GM12878 (cell line): Measurements from ENCODE around the gene NUBP1. TPM values are rescaled to one million over a fixed set of nuclear protein-coding genes. Genes with fewer than 3 reads are reported as not detected.

Source experiments
- BHLHE40 ChIP-seq, 2 experiments: fragments of 450-650 bp in 1 of 2; IDR thresholded peaks; 2 replicates each; pipeline ENCODE4 v1.6.1; 2011 to 2017; ENCODE audit warnings: low read depth in 2 of 2, borderline replicate concordance in 1 of 2, improper control_type of control experiment in 1 of 2, low read length in 1 of 2, mild to moderate bottlenecking in 1 of 2
- CHD4 ChIP-seq: fragments of 200-600 bp; sonication (generic); IDR thresholded peaks from 2 replicates; pipeline ENCODE4 v1.6.1; 2016; ENCODE audit warnings: mild to moderate bottlenecking
- CTCF ChIP-seq, 3 experiments: IDR thresholded peaks in 2 of 3; conservative IDR thresholded peaks in 1 of 3; 2 replicates each; pipeline ENCODE4 v1.5.1; 2011; ENCODE audit warnings: low read depth in 3 of 3, low read length in 3 of 3, mild to moderate bottlenecking in 3 of 3, control low read depth in 2 of 3, moderate library complexity in 2 of 3, inconsistent platforms in 1 of 3, mixed read lengths in 1 of 3; ENCODE audit not compliant: control insufficient read depth in 2 of 3, insufficient read depth in 1 of 3; ENCODE audit errors: extremely low read depth in 1 of 3
- EP300 ChIP-seq, 2 experiments: fragments of 150-350 bp in 1 of 2; IDR thresholded peaks; 2 replicates each; pipeline ENCODE4 v1.6.1; 2011 to 2012; ENCODE audit warnings: low read depth in 2 of 2, low read length in 2 of 2, borderline replicate concordance in 1 of 2, improper control_type of control experiment in 1 of 2, inconsistent platforms in 1 of 2; ENCODE audit not compliant: control insufficient read depth in 1 of 2
- ETV6 ChIP-seq, 2 experiments: fragments of 450-650 bp in 1 of 2; IDR thresholded peaks in 1 of 2; conservative IDR thresholded peaks in 1 of 2; 2 replicates each; pipeline ENCODE4 v1.6.1; 2014; ENCODE audit warnings: antibody characterized with exemption in 1 of 2, borderline replicate concordance in 1 of 2, low read depth in 1 of 2, mild to moderate bottlenecking in 1 of 2, moderate library complexity in 1 of 2
- IRF5 ChIP-seq: fragments of 450-650 bp; IDR thresholded peaks from 2 replicates; pipeline ENCODE4 v1.6.1; 2017; ENCODE audit warnings: borderline replicate concordance
- MTA2 ChIP-seq: fragments of 450-650 bp; IDR thresholded peaks from 2 replicates; pipeline ENCODE4 v1.6.1; 2016; ENCODE audit warnings: low read depth, mild to moderate bottlenecking, moderate library complexity
- NR2F1 ChIP-seq: fragments of 450-650 bp; conservative IDR thresholded peaks from 2 replicates; pipeline ENCODE4 v1.6.1; 2017; ENCODE audit warnings: mild to moderate bottlenecking
- RB1 ChIP-seq: fragments of 450-650 bp; formaldehyde crosslinking; IDR thresholded peaks from 2 replicates; pipeline ENCODE4 v1.6.1; 2017; ENCODE audit warnings: mild to moderate bottlenecking, borderline replicate concordance
- SP1 ChIP-seq: IDR thresholded peaks from one replicate; pipeline ENCODE4 v1.6.1; 2011; ENCODE audit warnings: low read depth, low read length
- WRNIP1 ChIP-seq: IDR thresholded peaks from 2 replicates; pipeline ENCODE4 v1.6.1; 2011; ENCODE audit warnings: low read depth, low read length, improper control_type of control experiment, borderline replicate concordance
- ZBED1 ChIP-seq: IDR thresholded peaks from 2 replicates; pipeline ENCODE4 v1.6.1; 2016; ENCODE audit warnings: borderline replicate concordance
- ZNF217 ChIP-seq: fragments of 450-650 bp; IDR thresholded peaks from 2 replicates; pipeline ENCODE4 v1.6.1; 2017; ENCODE audit warnings: antibody characterized with exemption, mild to moderate bottlenecking
- polyA plus RNA-seq, 11 experiments: library from polyadenylated mRNA; depleted of rRNA in 4 of 11; unstranded in 6 of 11; stranded (reverse) in 5 of 11; fragments of >200 nt; fragmentation: Nextera tagmentation in 4 of 11; fragmentation: Illumina TruSeq in 1 of 11; extraction: Ambion mirVana in 4 of 11; extraction: Trizol in 1 of 11; gene quantifications; 1 replicate in 1 of 11; 2 replicates in 10 of 11; pipeline versions ENCODE4 v1.2.1 to v1.2.3, GENCODE V29; 2011 to 2016; ENCODE audit warnings: inconsistent platforms in 2 of 11, missing spikeins in 2 of 11, low read depth in 1 of 11
- total RNA-seq, 4 experiments: library from RNA; depleted of rRNA in 3 of 4; stranded (reverse); fragments of >200 nt in 3 of 4; fragmentation: Illumina TruSeq in 1 of 4; extraction: Trizol in 1 of 4; gene quantifications; 2 replicates each; pipeline versions ENCODE4 v1.2.1 to v1.2.3, GENCODE V29; 2013 to 2021
- TF ChIP-seq, protein P1 (sequence below): IDR thresholded peaks from 2 replicates; pipeline ENCODE4 v1.6.1; 2011; ENCODE audit warnings: mild to moderate bottlenecking, low read depth, low read length, moderate library complexity; ENCODE audit not compliant: insufficient replicate concordance
- TF ChIP-seq, protein P2 (sequence below): fragments of 450-650 bp; IDR thresholded peaks from 2 replicates; pipeline ENCODE4 v1.6.1; 2016; ENCODE audit warnings: mild to moderate bottlenecking, moderate library complexity, borderline replicate concordance
- TF ChIP-seq, protein P3 (sequence below): fragments of 450-650 bp; IDR thresholded peaks from 2 replicates; pipeline ENCODE4 v1.6.1; 2017; ENCODE audit warnings: mild to moderate bottlenecking, low read depth, inconsistent platforms; ENCODE audit not compliant: poor library complexity, severe bottlenecking

Gene NUBP1
- total and polyA plus RNA-seq, 10 of the 15 experiments (the other 5 are each of a cell fraction or from before 2014, with no cell fraction given) = 31.0 to 74.9 (median 58.3) TPM

- TF ChIP-seq CHD4 (peak; percentile 98; the same call in 1 of the 2 replicates), IRF5 (no peak), BHLHE40 (IDR thresholded peaks at IDR 0.05; ENCODE audit: borderline replicate concordance in 1 of 2, low read depth in 2 of 2, low read length in 1 of 2) (peak in 1 of 2 experiments; percentile 62; a peak in 1 of 4 replicates), ETV6 (conservative IDR thresholded peaks at IDR 0.05 in 1 of 2, IDR thresholded peaks at IDR 0.05 in 1 of 2; ENCODE audit: borderline replicate concordance in 1 of 2, low read depth in 1 of 2) (peak in 1 of 2 experiments; percentile 58; a peak in 2 of 4 replicates), MTA2 (peak; percentile 41; the same call in 1 of the 2 replicates), CTCF (IDR thresholded peaks at IDR 0.05 in 2 of 3, conservative IDR thresholded peaks at IDR 0.05 in 1 of 3; ENCODE audit: control insufficient read depth in 2 of 3, extremely low read depth in 1 of 3, insufficient read depth in 1 of 3, low read depth in 3 of 3, low read length in 3 of 3) (no peak), SP1 (peak; percentile 23), NR2F1 (peak; percentile 97), ZBED1 (peak; percentile 13; the same call in 1 of the 2 replicates), RB1 (no peak), ZNF217 (peak; percentile 96), EP300 (IDR thresholded peaks at IDR 0.05; ENCODE audit: borderline replicate concordance in 1 of 2, control insufficient read depth in 1 of 2, low read depth in 2 of 2, low read length in 2 of 2) (peak in 1 of 2 experiments; percentile 67; a peak in 1 of 4 replicates), WRNIP1 (no peak)
- TF ChIP-seq, protein P1, sequence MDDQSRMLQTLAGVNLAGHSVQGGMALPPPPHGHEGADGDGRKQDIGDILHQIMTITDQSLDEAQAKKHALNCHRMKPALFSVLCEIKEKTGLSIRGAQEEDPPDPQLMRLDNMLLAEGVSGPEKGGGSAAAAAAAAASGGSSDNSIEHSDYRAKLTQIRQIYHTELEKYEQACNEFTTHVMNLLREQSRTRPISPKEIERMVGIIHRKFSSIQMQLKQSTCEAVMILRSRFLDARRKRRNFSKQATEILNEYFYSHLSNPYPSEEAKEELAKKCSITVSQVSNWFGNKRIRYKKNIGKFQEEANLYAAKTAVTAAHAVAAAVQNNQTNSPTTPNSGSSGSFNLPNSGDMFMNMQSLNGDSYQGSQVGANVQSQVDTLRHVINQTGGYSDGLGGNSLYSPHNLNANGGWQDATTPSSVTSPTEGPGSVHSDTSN = peak; percentile 88
- TF ChIP-seq, protein P2, sequence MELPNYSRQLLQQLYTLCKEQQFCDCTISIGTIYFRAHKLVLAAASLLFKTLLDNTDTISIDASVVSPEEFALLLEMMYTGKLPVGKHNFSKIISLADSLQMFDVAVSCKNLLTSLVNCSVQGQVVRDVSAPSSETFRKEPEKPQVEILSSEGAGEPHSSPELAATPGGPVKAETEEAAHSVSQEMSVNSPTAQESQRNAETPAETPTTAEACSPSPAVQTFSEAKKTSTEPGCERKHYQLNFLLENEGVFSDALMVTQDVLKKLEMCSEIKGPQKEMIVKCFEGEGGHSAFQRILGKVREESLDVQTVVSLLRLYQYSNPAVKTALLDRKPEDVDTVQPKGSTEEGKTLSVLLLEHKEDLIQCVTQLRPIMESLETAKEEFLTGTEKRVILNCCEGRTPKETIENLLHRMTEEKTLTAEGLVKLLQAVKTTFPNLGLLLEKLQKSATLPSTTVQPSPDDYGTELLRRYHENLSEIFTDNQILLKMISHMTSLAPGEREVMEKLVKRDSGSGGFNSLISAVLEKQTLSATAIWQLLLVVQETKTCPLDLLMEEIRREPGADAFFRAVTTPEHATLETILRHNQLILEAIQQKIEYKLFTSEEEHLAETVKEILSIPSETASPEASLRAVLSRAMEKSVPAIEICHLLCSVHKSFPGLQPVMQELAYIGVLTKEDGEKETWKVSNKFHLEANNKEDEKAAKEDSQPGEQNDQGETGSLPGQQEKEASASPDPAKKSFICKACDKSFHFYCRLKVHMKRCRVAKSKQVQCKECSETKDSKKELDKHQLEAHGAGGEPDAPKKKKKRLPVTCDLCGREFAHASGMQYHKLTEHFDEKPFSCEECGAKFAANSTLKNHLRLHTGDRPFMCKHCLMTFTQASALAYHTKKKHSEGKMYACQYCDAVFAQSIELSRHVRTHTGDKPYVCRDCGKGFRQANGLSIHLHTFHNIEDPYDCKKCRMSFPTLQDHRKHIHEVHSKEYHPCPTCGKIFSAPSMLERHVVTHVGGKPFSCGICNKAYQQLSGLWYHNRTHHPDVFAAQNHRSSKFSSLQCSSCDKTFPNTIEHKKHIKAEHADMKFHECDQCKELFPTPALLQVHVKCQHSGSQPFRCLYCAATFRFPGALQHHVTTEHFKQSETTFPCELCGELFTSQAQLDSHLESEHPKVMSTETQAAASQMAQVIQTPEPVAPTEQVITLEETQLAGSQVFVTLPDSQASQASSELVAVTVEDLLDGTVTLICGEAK = no peak
- TF ChIP-seq, protein P3, sequence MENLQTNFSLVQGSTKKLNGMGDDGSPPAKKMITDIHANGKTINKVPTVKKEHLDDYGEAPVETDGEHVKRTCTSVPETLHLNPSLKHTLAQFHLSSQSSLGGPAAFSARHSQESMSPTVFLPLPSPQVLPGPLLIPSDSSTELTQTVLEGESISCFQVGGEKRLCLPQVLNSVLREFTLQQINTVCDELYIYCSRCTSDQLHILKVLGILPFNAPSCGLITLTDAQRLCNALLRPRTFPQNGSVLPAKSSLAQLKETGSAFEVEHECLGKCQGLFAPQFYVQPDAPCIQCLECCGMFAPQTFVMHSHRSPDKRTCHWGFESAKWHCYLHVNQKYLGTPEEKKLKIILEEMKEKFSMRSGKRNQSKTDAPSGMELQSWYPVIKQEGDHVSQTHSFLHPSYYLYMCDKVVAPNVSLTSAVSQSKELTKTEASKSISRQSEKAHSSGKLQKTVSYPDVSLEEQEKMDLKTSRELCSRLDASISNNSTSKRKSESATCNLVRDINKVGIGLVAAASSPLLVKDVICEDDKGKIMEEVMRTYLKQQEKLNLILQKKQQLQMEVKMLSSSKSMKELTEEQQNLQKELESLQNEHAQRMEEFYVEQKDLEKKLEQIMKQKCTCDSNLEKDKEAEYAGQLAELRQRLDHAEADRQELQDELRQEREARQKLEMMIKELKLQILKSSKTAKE = peak; percentile 86
Measured at GRCh38 chr16:10738231-10739077, 5.2 kb upstream of the NUBP1 start (continued).
